Islet of Langerhans (tissue), 1 donor: Measurements from ENCODE around the gene MYO9A.
"Not testable (repeated sequence)": the region's sequence is repeated elsewhere in the genome, so short reads cannot be mapped to it uniquely, and the experiment has no call there.

ENCODE experiments used
- FAIRE-seq: peaks from one replicate; lab custom pipeline; 2011; peaks lifted over from hg19 to GRCh38; lab: Jason Lieb, UNC

Gene MYO9A

DNA sequence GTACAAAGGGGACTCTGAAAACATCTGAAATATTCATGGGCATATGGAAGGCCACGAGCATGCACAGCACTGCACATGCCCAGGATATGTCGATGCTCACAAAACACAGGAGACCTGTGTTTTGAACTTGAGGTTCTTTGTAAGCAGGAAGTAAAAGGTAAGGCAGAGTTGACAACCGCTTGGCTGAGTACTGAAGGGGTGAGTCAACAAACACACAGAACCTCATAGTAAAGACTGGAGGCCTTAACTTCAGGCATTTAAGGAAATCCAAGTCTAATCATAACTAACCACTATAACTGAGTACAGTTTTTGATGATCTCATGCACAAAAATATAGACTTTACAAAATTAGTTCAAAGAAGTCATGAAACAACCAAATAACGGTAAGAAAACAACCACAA, 80.6 kb downstream of the MYO9A start:
- FAIRE-seq: no peak

DNA sequence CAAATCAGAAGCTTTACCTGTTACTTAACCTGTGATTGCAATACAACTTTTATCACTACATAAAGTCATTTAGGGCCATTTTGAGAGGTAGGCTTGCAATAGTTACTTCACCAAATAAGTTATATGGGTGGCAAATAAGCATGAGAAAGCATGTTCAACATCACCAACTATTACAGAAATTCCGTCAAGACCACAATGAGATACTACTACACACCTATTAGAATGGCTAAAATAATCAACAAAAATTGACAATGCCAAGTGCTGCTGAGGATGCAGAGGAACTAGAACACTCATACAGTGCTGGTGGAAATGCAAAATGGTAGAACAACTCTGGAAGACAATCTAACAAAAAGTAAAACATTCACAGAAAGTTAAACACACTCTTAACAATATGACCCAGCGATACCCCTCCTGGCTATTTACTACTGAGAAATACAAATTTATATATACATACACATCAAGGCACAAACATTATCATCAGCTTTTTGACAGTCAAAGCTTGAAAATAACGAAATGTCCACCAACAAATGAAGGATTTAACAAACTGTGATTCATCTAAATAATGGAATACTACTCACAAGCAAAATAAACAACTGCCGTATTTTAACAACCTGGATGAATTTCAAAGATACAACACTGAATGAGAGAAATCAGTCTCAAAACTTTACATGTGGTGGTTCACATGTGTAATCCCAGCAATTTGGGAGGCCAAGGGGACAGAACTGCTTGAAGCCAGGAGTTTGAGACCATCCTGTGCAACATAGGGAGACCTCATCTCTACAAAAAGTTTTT, 82.9 kb downstream of the MYO9A start:
- FAIRE-seq: no peak

DNA sequence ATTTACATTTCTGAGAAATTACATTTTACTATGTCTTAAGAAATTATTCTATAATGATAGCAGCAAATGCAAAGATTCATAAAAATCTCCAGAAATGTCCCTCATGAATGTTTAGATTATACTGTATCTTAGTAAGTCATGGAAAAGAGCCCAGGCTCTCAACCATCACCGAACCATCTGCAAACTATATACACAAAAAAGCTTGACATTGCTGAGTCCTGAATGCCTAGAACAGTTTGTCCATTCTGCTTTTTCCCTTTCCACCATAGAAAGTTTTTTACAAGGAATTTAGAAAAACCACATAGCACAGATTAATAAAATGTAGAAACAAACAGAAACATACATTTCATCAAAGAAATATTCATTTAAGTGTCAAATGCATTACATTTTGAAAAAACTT, 83.6 kb downstream of the MYO9A start:
- no peak for FAIRE-seq

DNA sequence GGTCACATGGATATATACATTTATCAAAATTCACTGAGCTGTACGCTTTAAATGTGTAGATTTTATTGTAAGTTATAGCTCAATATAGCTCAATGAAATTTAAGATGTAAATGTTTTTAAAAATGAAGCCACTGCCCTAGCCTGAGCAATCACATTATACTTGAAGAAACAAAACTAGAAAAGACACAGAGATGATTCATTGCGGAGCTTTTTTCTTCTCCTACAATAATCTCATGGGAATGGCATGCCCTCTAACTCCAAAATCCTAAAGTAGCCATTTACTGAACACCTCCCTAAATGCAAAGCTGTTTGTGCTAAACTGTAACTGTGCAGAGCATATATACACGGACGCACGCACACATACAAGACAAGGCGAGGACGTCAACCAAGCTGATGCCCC, 84.2 kb downstream of the MYO9A start:
- no peak for FAIRE-seq

DNA sequence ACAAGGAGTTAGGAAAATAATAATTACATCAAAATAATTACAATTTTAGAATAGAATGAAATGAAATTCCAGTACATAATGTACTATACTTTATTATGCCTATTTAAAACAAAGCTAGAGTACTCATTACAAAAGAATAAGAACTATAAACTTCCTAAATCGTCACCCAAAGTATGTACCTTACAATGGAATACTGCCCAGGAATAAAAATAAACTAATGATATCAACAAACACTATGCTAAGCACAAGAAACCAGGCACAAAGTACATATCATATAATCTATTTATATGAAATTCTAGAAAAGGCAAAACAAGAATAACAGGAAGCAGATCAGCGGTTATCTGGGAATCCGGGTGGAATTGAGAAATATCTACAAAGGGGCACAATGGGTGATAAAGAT, 84.7 kb downstream of the MYO9A start:
- FAIRE-seq: no peak

DNA sequence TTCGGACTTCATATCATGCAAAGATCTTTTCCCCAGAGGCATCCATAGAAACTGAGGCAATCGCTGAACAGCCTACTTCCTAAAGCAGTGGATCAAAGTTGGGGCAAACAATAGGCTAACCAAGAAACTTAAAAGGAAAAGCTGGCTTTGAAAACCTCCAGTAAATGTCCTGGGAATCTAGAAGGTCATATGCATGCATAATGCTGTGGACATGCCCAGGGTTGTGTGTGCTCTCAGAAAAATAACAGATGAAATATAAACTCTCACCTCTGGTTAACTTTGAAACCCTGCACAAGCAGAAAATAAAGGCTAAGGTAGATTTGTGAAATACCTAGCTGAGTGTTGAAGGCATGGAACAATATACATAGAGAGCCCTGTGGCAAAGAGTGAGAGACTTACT, 96.3 kb downstream of the MYO9A start:
- no peak for FAIRE-seq

DNA sequence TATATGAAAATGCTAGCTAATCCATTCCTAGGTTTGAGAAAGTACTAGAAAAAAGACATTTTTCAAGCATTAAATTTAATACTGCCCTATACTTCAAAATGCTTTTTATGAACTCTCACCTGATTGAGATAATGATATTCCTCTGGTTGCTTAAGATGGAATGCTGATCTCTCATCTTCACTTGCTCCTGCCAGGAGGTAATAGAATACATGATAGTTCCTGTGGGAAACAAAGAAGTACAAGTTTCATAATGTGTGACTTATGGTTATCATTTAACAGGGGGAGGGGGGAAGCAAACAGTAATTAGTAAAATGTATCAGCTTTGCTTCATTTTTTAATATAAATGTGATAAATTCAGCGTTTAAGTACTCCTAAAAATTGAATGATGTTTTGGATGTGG, 97.2 kb downstream of the MYO9A start:
- no peak for FAIRE-seq

DNA sequence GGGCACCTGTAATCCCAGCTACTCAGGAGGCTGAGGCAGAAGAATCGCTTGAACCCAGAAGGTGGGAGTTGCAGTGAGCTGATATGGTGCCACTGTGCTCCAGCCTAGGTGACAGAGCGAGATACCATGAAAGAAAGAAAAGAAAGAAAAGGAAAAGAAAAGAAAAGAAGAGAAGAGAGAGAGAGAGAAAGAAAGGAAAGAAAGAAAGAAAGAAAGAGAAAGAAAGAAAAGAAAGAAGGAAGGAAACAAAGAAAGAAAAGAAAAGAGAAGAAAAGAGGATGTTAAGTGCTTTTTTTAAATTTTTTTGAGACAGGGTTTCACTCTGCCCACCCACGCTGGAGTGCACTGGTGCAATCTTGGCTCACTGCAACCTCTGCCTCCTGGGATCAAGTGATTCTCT, 103.4 kb downstream of the MYO9A start:
- not testable (repeated sequence) for FAIRE-seq

DNA sequence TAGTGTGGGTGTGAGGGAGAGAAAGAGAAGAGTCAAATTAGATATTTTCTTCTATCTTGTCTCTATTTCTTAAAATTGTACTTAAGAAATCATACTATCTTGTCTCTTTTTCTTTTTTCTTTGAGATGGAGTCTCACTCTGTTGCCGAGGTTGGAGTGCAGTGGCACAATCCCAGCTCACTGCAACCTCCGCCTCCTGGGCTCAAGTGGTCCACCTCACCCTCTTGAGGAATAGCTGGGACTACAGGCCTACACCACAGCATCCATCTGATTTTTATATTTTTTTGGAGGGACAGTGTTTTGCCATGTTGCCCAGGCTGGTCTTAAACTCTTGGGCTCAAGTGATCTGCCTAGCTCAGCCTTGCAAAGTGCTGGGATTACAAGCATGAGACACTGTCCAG, 104.2 kb downstream of the MYO9A start:
- no peak for FAIRE-seq

DNA sequence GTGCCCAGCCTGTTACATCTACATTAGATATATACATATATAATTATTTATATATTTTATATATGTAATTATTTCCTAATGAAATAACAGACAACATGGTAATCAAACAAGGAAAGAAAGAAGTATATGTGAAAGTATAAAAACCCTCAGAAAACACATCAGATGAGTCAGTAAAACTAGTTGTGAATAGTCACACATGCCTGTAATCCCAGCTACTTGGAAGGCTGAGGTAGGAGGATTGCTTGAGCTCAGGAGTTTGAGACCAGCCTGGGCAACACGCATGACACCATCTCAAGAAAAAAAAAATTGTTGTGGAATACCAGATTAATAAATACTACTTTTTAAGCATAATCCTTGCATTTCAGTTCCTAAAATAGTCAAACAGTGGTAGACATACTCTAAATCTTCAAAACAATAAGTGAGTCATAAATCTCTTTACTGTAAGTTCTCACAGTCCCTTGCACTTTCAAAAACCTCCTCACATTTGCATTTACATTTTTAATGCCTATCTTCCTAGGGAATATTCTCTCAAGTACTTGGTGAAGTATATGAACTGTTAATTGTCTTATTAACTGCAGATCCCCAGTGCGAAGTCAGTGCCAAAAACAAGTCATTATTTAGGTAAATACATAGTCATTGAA, 106.5 kb downstream of the MYO9A start:
- FAIRE-seq: no peak

DNA sequence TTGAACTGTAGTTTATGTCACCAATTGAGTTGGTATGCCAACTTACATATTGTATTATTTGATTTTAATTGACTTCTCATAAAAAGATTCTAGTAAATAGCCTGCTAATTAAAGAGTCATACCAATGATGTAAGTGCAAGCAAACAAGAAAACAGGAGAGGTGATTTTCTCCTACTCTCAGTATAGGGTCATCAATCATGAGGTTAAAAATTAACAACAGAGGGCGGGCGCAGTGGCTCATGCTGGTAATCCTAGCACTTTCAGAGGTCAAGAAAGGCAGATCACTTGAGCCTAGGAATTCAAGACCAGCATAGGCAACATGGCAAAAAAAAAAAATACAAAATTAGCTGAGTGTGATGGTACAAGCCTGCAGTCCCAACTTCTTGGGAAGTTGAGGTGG, 108.7 kb downstream of the MYO9A start:
- FAIRE-seq: peak; percentile 95

DNA sequence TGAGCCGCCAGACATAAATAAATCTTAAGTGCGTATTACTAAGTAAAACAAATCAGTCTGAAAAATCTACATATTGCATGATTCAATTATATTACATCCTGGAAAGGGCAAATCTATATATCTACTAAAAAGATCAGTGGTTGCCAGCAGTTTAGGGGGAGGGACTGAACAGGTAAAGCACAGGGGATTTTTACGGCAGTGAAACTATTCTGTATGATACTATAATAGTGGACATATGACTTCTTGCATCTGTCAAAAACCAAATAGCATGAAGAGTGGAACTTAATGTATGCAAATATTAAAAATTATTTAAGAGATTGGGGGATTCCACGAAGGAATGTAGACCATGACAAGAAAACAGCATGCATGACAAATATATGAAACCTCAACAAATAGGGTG, 111.6 kb downstream of the MYO9A start:
- FAIRE-seq: no peak

DNA sequence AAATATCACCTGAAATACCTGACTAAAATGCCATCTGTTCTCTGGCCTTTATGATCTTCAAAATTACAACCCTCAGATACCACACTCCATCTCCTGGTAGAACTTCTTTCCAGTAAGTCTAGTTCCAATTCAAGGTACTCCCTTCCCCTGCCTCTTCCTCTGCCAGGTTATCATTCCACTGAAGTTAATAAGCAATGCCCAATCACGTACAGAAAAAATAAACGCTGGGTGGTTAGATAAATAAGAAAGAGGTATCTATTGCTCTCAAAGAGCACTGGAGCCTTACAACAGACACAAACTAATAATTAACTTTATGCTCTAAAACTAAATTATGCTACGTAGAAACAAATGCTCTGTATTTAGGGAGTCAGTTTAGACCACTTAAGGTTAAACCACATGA, 112.5 kb downstream of the MYO9A start:
- no peak for FAIRE-seq

DNA sequence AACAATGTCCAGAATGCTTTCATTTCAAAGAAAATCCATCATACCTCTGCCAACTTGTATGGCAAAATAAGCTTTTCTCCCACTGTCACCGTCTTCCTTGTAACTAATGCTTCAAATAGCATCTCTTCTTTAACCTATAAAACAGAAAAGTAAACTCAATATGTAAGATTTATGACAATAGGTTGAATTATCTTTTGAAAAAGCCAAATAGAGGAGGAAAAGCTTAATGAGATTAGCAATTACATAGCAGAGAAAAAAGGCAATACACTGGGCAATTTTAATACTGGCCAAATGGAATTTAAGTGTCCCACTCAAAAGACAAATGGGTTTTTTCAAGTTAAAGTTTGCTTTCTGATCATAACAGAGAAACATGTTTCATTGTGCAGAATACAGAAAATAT, 118.1 kb downstream of the MYO9A start:
- FAIRE-seq: no peak

DNA sequence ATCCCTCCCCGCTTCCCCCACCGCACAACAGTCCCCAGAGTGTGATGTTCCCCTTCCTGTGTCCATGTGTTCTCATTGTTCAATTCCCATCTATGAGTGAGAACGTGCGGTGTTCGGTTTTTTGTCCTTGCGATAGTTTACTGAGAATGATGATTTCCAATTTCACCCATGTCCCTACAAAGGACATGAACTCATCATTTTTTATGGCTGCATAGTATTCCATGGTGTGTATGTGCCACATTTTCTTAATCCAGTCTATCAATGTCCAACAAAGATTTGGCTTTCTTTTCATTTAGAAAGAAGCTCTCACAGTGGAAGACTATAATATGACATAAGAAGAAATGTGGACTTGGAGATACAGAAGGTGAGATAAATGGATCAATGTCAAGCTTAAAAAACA, 119.2 kb downstream of the MYO9A start:
- not testable (repeated sequence) for FAIRE-seq

DNA sequence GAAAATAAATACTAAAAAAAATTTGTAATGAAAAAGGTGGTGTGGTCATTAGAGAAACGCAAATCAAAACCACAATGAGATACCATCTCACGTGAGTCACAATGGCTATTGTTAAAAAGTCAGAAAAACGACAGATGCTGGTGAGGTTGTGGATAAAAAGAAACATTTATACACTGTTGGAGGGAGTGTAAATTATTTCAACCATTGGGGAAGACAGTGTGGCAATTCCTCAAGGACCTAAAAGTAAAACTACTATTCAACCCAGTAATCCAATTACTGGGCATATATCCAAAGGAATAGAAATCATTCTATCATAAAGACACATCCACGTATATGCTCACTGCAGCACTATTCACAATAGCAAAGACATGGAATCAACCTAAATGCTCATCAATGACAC, 120.3 kb downstream of the MYO9A start:
- no peak for FAIRE-seq

DNA sequence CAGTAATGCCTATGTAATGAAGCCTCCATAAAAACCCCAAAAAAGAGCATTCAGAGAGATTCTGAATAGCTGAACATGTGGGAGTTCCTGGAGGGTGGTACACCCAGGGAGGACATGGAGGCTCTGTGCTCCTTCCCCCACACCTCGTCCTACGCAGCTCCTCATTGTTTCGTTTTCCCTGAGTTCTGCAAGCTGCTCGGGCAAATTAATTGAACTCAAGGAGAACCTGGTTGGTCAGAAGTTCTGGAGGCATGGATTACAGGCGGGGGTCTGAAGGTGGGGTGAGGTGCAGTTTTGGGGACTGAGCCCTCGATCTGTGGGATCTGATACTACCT, 142.2 kb downstream of the MYO9A start:
- no peak for FAIRE-seq

DNA sequence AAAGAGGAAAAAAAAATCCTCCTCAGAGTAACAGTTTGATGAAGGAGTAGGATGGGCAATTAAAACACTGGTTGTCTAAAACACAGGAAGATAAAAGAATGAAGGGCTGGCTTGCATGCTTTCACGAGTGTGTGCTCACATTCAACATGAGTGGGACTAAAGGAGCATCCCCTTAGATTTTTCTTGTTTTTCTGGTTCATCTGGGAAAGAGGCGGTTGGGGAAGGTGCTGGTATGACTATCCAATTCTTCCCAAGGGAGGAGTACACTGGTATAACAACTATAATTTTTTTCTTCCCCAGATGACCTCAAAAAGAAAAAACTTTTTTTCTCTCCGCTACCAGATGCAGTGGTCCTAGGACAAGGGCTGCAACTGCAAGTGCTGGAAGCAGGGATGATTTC, 143.7 kb downstream of the MYO9A start:
- FAIRE-seq: no peak

DNA sequence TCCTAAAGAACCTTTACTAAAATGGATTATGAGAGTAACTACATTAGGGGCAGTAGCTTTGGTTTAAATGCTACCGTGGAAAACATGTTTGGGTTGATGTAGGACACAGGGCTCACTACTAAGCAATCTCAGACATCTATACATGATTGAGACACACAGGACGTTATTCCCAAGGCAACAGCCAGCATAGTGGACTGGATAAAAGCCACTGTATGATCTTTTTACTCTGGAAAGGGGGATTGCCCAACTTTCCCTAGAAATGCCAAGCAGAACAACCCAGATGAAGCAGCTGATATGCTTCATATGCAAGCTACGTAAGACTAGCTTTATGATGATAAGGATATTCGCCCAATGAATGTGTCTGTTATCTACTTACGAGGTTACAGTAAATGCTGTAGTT, 144.6 kb downstream of the MYO9A start:
- FAIRE-seq: no peak

DNA sequence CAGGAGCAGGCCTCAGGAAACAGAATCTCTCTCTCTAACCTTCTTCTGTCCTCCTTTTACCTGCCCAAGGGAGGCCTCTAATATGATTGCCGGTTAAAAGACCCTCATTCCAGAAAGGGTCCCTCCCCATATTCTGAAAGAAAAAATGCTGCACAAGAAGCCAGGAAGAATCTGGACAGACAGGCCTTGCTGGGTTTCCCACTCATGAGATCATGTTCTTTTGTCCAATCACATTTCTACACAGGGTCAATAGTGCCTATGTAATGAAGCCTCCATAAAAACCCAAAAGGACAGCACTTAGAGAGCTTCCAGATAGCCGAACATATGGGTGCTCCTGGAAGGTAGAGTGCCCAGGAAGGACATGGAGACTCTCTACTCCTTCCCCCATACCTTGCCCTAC, 146.0 kb downstream of the MYO9A start:
- FAIRE-seq: no peak

DNA sequence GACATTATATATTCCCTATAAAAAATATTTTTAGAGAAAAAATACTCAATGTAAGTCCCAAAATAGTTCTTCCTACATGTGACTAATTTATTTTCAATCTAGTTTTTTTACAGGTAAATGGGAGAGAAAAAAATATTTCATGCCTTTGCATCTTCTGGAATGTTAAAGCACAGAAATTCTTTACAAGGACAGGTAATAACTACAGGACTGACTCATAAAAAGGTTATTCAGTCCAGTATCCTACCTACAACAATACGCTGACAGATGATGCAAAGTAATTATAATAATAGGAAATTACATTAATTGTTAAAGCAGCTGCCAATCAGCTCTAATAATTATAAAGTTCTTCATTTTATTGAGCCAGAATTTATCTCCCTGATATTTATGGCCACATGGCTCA, 147.5 kb downstream of the MYO9A start:
- no peak for FAIRE-seq

DNA sequence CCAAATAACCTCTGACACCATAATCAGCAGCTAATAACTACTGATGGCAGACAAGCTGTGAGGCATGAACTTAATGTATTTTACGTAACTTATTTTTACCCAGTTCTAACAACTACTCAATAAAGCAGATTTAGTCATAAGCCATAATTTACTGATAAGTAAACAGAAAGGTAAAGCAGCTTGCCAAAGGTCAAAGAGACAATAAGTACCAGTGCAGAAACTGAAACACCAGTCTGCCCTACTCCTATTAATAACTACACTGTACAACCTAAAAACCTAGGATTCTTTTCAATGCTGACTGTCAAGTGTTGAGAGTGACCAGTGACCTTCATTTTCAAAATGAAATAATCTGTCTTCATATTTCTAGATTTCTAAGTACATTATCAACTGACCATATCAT, 155.4 kb downstream of the MYO9A start:
- FAIRE-seq: no peak

DNA sequence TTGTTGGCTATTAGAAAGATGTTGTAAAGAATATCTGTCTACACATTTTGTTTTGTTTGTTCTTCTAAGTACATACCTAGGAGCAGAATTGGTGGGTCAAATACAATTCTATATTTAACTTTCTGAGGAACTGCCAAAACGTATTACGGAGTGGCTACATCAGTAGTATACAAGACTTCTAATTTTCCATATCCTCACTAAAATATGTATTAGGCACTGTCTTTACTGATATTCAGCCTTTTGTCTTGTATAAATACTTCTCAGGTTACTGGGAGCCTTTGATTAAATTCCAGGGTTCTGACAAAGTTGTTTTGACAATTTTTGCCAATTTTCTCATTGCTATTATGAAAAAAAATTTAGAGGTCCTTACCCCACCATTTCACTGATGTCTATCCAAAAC, 160.9 kb downstream of the MYO9A start:
- FAIRE-seq: no peak

DNA sequence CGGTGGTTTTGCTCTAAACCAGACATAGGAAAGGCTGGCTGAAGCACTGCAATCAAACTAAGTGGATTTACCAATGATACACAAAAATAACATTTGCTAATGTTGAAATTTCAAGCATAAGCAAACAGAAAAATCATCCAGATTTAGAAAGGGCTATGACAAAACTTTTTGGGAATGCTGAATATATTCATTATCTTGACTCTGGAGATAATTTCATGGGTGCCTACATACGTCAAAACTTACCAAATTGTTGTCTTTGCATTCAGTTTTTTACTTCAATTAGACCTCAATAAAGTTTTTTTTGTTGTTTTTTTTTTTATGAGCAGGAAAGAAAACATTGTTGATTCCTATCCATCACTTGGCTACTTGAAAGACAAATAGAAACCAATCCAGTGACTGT, 166.8 kb downstream of the MYO9A start:
- FAIRE-seq: peak; percentile 45
